ENCODE results near the gene MOGAT1.

MOGAT1 gene

DNA sequence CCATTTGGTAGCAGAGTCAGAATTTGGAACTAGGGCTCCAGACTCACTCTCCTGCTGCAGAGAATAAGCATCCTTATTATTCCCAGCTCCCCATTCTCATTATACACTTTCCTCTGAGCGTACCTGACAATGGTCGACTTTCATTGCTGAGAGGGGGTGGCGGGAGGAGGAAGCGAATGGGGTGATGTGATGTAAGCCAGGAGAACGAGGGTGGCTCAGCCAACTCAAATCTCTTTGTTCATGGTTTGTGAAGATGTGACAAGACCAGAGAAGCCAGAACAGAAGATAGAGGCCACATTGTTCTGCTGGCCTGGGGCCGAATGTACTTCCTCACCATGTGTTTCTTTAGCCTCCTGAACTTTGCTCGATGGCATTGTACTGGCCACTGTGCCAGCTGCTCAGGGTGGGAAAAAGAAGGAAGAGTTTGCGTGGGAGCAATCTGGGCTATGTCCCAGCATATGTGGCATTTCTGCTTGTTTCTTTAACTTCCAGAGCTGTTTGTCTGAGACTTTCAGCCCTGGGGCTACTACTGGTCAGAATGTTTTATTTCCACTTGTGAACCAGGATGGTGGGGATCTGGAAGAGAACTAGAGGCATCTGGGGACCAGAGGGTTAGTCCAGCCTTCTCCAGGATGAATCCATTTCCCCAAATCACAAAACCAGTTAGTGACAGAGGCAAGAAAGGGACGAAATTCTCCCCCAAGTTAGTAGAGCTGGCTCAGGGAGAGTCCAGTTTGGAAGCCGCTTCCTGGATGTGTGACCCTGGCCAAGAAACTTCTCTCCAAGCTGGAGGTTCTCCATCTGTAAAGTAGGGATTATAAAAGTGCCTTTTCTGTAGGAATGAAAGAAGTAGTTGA lies 62.6 kb downstream of the MOGAT1 start:
- no peak overlapping the region for H3K4me3 ChIP-seq (ENCODE audit: low read depth, low read length)
- no peak for TF ChIP-seq CTCF (IDR thresholded peaks at IDR 0.05; ENCODE audit: low read depth, low read length)
- peaks cover 8% of the 10 kb centered on the region for H3K4me1 ChIP-seq
- H3K27me3 ChIP-seq, result no peaks in the 10 kb centered on the region
- H3K36me3 ChIP-seq, result no peaks in the 10 kb centered on the region
- no peaks in the 10 kb centered on the region for H3K9me3 ChIP-seq
- DNase-seq, result no peak

DNA sequence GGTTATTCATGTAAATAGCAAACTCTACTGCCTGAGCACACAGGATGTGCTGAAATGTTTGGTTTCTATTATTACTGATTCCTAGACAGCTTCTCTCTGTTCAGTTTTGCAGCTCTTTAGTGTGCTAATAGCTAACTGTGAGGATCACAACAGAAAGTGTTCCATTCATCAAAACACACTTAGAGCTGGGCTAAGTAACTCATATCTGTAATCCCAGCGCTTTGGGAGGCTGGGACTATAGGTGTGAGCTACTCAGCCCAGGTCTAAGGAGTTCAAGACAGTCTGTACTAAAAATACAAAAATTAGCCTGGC lies 63.2 kb downstream of the MOGAT1 start:
- no peaks in the 10 kb centered on the region for H3K27me3 ChIP-seq
- peaks cover 8% of the 10 kb centered on the region for H3K4me1 ChIP-seq
- TF ChIP-seq CTCF (IDR thresholded peaks at IDR 0.05; ENCODE audit: low read depth, low read length), result no peak
- DNase-seq, result no peak
- no peak overlapping the region for H3K4me3 ChIP-seq (ENCODE audit: low read depth, low read length)
- no peaks in the 10 kb centered on the region for H3K36me3 ChIP-seq
- H3K9me3 ChIP-seq, result no peaks in the 10 kb centered on the region

DNA sequence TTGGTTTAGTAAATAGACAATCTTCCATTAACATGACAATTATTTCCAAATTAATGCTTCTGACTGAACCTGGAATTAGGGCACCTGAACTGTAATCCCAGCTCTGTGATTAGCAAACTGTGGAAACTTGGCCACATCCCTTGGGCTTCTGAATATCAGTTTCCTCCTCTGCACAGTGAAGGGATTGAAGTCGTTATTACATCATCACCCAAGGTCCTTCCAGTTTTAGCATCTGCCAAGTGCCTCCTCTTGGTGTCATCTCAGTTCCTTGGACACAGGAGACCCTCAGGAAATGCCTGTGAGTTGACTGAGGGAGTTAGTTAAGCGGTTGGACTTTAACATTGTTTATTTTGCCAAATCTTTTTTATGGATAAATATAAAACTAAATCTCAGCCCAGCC lies 64.8 kb downstream of the MOGAT1 start:
- Histone ChIP-seq H3K36me3 (no peaks in the 10 kb centered on the region), H3K9me3 (no peaks in the 10 kb centered on the region), H3K4me1 (peaks cover 2% of the 10 kb centered on the region; the same call in 1 of the 2 replicates), H3K27me3 (no peaks in the 10 kb centered on the region), H3K4me3 (ENCODE audit: low read depth, low read length) (no peak overlapping the region)
- TF ChIP-seq CTCF (IDR thresholded peaks at IDR 0.05; ENCODE audit: low read depth, low read length), result no peak
- no peak for DNase-seq

GRCh38 chr2:222736924-222737323 lies 65.5 kb downstream of the MOGAT1 start:
- Histone ChIP-seq H3K4me1 (peaks cover 2% of the 10 kb centered on the region; the same call in 1 of the 2 replicates), H3K4me3 (ENCODE audit: low read depth, low read length) (no peak overlapping the region), H3K27me3 (no peaks in the 10 kb centered on the region), H3K9me3 (no peaks in the 10 kb centered on the region), H3K36me3 (no peaks in the 10 kb centered on the region)
- no peak for TF ChIP-seq CTCF (IDR thresholded peaks at IDR 0.05; ENCODE audit: low read depth, low read length)
- no peak for DNase-seq

DNA sequence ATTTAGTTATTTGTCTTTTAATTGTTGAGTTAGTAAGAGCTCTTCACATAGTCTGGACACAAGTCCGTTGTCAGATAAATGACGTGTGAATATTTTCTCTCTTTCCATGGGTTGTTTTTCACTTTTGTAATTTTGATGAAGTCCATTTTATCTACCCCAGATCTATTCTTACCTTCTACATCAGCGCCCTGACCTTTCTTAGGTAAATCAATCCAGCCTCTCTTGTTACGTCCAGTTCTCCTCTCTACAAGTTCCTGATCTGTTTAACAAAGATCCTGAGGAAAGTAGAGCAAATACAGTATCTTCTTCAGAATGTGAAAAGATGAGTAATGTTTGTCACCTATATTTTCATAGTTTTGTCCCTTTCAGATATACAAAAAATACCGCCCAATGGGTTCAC lies 66.9 kb downstream of the MOGAT1 start:
- no peaks in the 10 kb centered on the region for H3K9me3 ChIP-seq
- no peaks in the 10 kb centered on the region for H3K27me3 ChIP-seq
- H3K4me3 ChIP-seq (ENCODE audit: low read depth, low read length), result no peak overlapping the region
- no peak for TF ChIP-seq CTCF (IDR thresholded peaks at IDR 0.05; ENCODE audit: low read depth, low read length)
- peaks cover 2% of the 10 kb centered on the region; the same call in 1 of the 2 replicates for H3K4me1 ChIP-seq
- H3K36me3 ChIP-seq, result no peaks in the 10 kb centered on the region
- DNase-seq, result no peak

- Histone ChIP-seq H3K4me3 (ENCODE audit: low read depth, low read length) (no peak overlapping the region), H3K27me3 (no peaks in the 10 kb centered on the region), H3K36me3 (no peaks in the 10 kb centered on the region), H3K4me1 (peaks cover 2% of the 10 kb centered on the region; the same call in 1 of the 2 replicates), H3K9me3 (no peaks in the 10 kb centered on the region)
- DNase-seq, result no peak
- no peak for TF ChIP-seq CTCF (IDR thresholded peaks at IDR 0.05; ENCODE audit: low read depth, low read length)
These were observed 67.4 kb downstream of the MOGAT1 start for GRCh38 chr2:222738809-222739208.
